IPS DF 19.7 (cell line): ENCODE measurements around the gene DOCK7.
A peak's percentile ranks its signal among the peaks of the same experiment; 100 is the strongest.
"Not testable (repeated sequence)": the region's sequence is repeated elsewhere in the genome, so short reads cannot be mapped to it uniquely, and the experiment has no call there.

Source experiments
- DNase-seq: peaks from one replicate; pipeline ENCODE4 v3.0.0-alpha.2; 2013; ENCODE audit warnings: low read depth, low spot score

The DOCK7 gene, protein sequence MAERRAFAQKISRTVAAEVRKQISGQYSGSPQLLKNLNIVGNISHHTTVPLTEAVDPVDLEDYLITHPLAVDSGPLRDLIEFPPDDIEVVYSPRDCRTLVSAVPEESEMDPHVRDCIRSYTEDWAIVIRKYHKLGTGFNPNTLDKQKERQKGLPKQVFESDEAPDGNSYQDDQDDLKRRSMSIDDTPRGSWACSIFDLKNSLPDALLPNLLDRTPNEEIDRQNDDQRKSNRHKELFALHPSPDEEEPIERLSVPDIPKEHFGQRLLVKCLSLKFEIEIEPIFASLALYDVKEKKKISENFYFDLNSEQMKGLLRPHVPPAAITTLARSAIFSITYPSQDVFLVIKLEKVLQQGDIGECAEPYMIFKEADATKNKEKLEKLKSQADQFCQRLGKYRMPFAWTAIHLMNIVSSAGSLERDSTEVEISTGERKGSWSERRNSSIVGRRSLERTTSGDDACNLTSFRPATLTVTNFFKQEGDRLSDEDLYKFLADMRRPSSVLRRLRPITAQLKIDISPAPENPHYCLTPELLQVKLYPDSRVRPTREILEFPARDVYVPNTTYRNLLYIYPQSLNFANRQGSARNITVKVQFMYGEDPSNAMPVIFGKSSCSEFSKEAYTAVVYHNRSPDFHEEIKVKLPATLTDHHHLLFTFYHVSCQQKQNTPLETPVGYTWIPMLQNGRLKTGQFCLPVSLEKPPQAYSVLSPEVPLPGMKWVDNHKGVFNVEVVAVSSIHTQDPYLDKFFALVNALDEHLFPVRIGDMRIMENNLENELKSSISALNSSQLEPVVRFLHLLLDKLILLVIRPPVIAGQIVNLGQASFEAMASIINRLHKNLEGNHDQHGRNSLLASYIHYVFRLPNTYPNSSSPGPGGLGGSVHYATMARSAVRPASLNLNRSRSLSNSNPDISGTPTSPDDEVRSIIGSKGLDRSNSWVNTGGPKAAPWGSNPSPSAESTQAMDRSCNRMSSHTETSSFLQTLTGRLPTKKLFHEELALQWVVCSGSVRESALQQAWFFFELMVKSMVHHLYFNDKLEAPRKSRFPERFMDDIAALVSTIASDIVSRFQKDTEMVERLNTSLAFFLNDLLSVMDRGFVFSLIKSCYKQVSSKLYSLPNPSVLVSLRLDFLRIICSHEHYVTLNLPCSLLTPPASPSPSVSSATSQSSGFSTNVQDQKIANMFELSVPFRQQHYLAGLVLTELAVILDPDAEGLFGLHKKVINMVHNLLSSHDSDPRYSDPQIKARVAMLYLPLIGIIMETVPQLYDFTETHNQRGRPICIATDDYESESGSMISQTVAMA (N-terminal part only)

DNA sequence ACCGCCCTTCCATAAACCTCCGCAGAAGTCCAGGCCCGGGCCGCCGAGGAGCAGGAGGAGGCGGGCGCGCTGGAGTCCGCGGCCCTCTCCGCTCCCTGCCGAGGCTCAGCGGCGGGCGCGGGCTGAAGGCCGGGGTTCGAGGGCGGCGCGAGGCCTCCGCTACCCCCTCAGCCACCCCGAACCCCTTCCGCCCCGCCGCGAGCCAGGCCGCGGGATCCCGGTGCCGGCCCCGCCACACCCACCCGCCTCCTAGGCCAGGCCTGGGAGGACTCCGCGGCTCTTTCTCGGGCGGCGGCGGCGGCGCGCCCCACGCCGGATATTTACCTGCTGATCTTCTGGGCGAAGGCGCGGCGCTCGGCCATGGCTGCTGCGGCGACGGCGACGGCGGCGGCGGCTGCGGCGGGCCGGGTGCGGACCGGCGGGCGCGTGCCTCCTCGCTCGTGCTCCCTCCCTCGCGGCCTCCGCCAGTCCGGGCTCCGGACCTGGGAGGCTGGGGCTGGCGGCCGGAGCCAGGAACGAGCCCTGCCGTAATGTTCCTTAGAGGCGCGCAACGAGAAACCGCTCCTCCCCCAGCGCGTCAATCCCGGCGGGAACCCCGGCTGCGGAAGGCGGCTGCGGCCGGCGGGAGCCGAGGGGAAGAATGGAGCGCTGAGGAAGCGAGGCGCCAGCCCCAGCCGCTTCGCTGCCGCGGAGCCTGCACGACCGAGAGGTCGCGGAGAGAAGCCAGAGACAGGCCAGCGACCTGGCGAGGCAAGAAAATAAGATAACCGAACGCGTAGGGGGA lies at the start of gene DOCK7:
Gene DOCK7 (minus strand): TSS at position 484 of the 784 bp plus-strand sequence. CDS start 122 bp downstream, at position 362.
- peak; percentile 50 for DNase-seq

GRCh38 chr1:62735491-62736171 lies 47.4 kb upstream of the DOCK7 start:
- no peak for DNase-seq

GRCh38 chr1:62732331-62732730 lies 44.1 kb upstream of the DOCK7 start:
- no peak for DNase-seq

- no peak for DNase-seq
Observed at GRCh38 chr1:62728963-62729362, 40.8 kb upstream of the DOCK7 start.

- DNase-seq = no peak
Observed at GRCh38 chr1:62727656-62728407, 39.6 kb upstream of the DOCK7 start.

DNA sequence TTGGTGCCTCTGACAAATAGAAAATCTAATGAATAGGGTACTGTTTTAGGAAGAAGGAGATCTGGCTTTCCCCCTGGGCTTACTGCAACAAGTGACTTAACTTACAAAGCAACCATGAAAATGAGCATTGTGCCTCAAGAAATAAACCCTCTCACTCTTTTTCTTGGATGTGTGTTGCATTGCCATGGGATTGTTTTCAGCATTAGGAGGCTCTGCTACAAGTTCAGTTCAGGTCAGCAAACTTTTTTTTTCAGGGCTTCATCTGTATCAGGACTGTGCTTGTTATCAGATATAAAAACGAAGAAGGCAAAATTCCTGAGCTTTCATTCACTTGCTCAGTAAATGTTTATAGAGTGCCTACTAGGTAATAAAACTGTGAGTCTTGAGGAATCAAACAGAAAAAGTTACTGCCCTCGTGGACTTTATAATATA lies 37.8 kb upstream of the DOCK7 start:
- DNase-seq = no peak

DNA sequence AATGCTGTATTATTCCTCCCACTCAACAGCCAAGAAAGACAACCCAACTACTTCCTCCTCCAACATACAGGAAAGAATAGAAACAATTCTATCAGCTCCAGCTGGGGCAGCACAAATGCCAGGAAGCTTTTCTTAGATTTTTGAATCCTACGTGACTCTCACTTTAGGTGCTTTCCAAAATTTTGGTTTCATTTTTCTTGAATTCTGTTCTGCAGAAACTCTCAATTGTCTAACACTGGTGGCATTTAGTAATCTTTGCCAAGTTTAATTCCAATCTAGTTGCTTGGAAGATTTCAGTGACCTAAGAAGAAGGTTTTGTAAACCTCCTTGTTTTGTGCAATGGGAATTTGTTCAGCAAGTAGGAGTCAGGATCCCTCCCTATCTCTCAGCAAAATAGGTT lies 37.1 kb upstream of the DOCK7 start:
- no peak for DNase-seq

GRCh38 chr1:62724430-62724829 lies 36.2 kb upstream of the DOCK7 start:
- DNase-seq = no peak

GRCh38 chr1:62723883-62724282 lies 35.7 kb upstream of the DOCK7 start:
- DNase-seq = no peak

GRCh38 chr1:62722796-62723195 lies 34.6 kb upstream of the DOCK7 start:
- DNase-seq = no peak

DNA sequence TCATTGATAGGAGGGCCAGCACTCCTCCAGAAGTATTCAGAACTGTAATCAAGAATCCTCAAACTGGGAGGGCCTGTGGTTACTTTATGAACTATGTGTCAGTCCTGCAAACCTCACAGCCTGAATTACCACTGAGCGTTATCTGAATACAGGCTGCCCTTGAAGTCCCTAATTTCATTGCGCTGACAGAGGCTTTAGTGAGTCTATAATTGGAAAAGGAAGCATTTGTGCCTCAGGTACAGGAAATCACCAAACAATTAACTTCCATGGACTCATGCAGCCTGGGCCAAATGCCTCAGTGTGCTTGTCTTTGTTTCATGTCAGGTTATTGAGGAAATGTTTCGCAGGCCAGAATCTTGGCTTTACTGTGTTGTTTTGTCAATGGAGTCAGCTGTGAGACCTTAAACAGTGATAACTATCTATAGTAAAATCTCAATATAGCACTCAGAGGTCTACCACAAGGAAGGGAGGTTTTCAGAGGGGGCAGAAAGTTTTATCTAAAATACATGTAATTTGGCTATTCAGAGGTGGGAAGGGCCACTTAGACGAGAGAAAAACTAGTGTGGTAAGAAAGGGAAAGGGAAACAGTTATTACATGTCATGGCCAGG lies 32.9 kb upstream of the DOCK7 start:
- DNase-seq = no peak

DNA sequence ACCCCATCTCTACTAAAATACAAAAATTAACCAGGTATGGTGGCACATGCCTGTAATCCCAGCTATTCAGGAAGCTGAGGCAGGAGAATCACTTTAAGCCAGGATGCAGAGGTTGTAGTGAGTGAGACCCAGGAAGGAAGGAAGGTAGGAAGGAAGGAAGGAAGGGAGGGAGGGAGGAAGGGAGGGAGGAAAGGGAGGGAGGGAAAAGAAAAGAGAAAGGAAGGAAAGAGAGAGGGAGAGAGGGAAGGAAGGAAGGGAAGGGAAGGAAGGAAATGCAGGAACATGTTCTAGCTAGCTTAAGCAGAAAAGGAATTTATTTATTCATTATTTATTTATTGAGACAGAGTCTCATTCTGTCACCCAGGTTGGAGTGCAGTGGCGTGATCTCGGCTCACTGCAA lies 30.2 kb upstream of the DOCK7 start:
- DNase-seq = not testable (repeated sequence)

GRCh38 chr1:62717483-62717882 lies 29.3 kb upstream of the DOCK7 start:
- DNase-seq = no peak

- DNase-seq = no peak
Observed at GRCh38 chr1:62716397-62716796, 28.2 kb upstream of the DOCK7 start.

GRCh38 chr1:62712336-62713243 lies 24.4 kb upstream of the DOCK7 start:
- no peak for DNase-seq

- DNase-seq = no peak
Observed at GRCh38 chr1:62707744-62708120, 19.5 kb upstream of the DOCK7 start.

DNA sequence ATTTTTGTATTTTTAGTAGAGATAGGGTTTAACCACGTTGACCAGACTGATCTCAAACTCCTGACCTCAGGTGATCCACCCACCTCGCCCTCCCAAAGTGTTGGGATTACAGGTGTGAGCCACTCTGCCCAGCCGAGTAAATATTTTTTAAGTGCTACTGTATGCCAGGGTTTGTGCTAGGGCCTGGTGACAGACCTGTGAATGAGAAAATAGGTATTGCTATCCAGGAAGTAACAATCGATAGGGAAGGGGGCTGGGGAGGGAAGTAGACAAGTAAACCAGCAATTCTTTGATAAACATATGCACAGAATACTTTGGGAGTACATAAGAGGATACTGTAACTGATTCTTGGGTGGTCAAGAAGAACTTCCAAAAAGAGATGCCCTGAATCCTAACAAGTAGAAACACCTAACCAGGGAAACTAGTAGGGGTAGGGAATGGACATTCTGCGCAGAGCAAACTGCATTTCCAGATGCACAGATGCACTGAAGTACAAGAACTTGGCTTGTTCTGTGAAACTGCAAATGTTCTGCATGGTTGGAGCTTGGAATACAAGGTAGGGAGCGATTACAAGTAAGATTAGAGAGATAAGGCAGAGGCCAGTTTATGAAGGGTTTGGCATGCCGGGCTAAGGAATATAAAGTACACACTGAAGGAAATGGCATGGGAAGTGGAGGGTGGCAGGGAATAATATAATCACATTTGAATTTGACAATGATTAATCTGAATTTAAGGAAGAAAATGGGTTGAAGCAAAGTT lies 19.0 kb upstream of the DOCK7 start:
- DNase-seq = no peak
